Lower leg skin (tissue), 3 donors: ENCODE results near the gene YPEL1.
"Not testable (repeated sequence)": the region's sequence is repeated elsewhere in the genome, so short reads cannot be mapped to it uniquely, and the experiment has no call there.

Experiments used
- POLR2A ChIP-seq, 2 donors: fragments of 450-650 bp; IDR thresholded peaks; one replicate each; pipeline ENCODE4 v1.6.1; 2016 to 2017; ENCODE audit warnings: antibody characterized with exemption in 2 of 2, mild to moderate bottlenecking in 1 of 2, moderate library complexity in 1 of 2
- TF ChIP-seq, protein P1 (sequence below), 3 donors: fragments of 450-650 bp; IDR thresholded peaks; one replicate each; pipeline ENCODE4 v1.5.1; 2016; ENCODE audit warnings: antibody characterized with exemption in 3 of 3, mild to moderate bottlenecking in 3 of 3, moderate library complexity in 2 of 3

DNA sequence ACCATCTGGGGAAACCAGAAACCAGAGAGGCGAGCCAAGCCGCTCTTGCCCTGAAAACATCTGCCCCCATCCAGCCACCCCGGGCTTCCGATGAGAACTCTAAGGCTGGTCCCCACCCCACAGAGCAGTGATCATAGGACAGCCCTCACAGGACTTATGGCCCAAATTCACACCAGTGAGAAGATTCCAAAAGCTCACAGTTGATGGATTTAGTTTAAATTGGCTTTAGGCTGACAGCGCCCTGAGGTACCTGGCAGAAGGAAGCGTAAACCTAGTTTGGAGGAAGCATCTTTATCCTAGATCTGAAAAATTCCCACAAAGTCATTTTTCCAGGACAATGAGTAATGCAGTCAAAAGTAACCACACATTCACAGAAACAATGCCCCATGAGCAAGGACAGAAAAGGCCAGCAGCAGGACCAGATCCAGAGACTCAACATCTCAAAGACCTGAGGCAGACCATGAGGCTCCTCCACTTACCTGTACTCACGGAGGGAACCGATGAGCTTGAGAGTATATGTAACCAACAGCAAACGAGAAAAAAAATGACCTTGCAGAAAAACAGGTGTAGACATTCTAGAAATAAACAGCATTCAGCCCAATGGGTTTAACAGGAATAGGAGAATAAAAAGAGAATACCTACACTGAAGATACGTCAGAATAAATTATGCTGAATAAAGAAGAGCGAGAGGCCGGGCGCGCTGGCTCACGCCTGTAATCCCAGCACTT lies 19.0 kb downstream of the YPEL1 start:
- TF ChIP-seq, protein P1, sequence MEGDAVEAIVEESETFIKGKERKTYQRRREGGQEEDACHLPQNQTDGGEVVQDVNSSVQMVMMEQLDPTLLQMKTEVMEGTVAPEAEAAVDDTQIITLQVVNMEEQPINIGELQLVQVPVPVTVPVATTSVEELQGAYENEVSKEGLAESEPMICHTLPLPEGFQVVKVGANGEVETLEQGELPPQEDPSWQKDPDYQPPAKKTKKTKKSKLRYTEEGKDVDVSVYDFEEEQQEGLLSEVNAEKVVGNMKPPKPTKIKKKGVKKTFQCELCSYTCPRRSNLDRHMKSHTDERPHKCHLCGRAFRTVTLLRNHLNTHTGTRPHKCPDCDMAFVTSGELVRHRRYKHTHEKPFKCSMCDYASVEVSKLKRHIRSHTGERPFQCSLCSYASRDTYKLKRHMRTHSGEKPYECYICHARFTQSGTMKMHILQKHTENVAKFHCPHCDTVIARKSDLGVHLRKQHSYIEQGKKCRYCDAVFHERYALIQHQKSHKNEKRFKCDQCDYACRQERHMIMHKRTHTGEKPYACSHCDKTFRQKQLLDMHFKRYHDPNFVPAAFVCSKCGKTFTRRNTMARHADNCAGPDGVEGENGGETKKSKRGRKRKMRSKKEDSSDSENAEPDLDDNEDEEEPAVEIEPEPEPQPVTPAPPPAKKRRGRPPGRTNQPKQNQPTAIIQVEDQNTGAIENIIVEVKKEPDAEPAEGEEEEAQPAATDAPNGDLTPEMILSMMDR (IDR thresholded peaks at IDR 0.05) = not testable (repeated sequence)
- TF ChIP-seq POLR2A (IDR thresholded peaks at IDR 0.05) = not testable (repeated sequence)
